ENCODE measurements around the gene GIT1. TPM values are rescaled to one million over a fixed set of nuclear protein-coding genes. Genes with fewer than 3 reads are reported as not detected.

Gene GIT1
- total and polyA plus RNA-seq, 9 donors, result 18.0 to 51.8 (median 39.0) TPM

DNA sequence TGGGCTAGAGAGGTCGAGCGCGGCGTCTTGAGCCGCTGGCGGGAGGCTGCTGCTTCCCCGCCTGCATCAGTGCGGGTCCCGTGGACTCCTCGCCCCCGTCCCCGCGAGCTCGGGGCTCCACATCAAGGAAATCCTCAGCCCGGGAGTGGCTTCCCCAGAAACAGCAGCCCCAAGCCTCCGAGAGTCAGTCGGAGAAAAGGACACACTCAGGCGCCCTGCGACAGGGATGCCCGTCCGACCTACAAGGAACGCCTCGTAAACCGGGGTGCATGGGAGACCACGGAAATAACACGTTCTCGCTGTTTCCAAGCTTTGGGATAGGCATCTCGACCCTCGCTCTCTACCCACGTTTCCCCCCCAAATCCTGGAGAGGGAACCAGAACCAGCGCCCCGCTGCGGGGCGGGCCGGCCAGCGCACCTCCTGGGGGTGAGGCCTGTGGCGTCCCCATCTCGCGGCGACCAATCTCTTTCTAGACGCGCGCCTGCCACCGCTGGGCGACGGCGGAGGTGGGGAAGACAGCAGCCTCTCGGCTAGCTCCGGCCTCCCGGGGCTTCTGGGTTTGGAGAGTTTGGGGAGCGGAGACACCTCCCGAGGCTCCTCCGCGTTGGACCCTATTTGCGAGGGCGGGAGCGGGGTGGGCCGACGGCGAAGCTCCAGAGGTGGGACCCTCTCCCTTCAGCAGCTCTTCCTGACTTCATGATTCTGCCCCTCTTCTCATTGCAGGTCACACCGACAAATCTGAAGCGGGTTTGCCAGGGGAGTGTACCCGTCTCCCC, 21.7 kb downstream of the GIT1 start:
- Histone ChIP-seq H3K4me3 (peak overlapping the region; percentile 63), H3K27me3 (no peaks in the 10 kb centered on the region), H3K36me3 (no peaks in the 10 kb centered on the region), H3K9me3 (no peaks in the 10 kb centered on the region), H3K27ac (peak overlapping the region; percentile 17 to 89), H3K4me1 (ENCODE audit: insufficient read depth) (peaks cover 14% of the 10 kb centered on the region)
- intact Hi-C loops (cut with DNase I), result no loop called here
- DNase-seq, result peak; percentile 50 to 66 (median 56)
- 0 to 1% (median 1%) methylated on average over 53 to 63 of the region's 63 CpGs for WGBS, 3 donors
- no peak for TF ChIP-seq EP300 (IDR thresholded peaks at IDR 0.05)
- TF ChIP-seq, protein P1, sequence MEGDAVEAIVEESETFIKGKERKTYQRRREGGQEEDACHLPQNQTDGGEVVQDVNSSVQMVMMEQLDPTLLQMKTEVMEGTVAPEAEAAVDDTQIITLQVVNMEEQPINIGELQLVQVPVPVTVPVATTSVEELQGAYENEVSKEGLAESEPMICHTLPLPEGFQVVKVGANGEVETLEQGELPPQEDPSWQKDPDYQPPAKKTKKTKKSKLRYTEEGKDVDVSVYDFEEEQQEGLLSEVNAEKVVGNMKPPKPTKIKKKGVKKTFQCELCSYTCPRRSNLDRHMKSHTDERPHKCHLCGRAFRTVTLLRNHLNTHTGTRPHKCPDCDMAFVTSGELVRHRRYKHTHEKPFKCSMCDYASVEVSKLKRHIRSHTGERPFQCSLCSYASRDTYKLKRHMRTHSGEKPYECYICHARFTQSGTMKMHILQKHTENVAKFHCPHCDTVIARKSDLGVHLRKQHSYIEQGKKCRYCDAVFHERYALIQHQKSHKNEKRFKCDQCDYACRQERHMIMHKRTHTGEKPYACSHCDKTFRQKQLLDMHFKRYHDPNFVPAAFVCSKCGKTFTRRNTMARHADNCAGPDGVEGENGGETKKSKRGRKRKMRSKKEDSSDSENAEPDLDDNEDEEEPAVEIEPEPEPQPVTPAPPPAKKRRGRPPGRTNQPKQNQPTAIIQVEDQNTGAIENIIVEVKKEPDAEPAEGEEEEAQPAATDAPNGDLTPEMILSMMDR (IDR thresholded peaks at IDR 0.05), result peak in 1 of 3 donors; percentile 27

DNA sequence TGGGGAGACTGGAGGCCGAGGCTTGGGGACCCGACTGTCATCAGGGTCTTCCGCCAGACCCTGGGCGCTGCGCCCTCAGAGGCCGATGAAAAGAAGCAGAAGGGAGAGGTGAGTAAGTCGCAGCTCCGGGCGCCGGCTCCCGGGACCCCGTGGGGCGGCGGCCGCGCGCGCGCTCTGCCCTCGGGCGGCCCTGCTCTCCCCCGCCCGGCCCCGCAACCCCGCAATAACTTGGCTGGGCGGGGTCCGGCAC, 22.2 kb downstream of the GIT1 start:
- 0 to 1% (median 0%) methylated on average over 19 to 27 of the region's 27 CpGs for WGBS, 3 donors
- no peaks in the 10 kb centered on the region for H3K9me3 ChIP-seq
- H3K4me3 ChIP-seq, result peak overlapping the region; percentile 63
- H3K36me3 ChIP-seq, result no peaks in the 10 kb centered on the region
- intact Hi-C loops (cut with DNase I), result no loop called here
- DNase-seq, result peak in 1 of 5 donors; percentile 59
- TF ChIP-seq, protein P1 (IDR thresholded peaks at IDR 0.05), result no peak
- TF ChIP-seq POLR2A (IDR thresholded peaks at IDR 0.05) (no peak), EP300 (IDR thresholded peaks at IDR 0.05) (no peak)
- peaks cover 12% of the 10 kb centered on the region for H3K4me1 ChIP-seq (ENCODE audit: insufficient read depth)
- no peaks in the 10 kb centered on the region for H3K27me3 ChIP-seq
- H3K27ac ChIP-seq, result peak overlapping the region; percentile 17 to 89

GRCh38 chr17:29566473-29567303, 22.8 kb downstream of the GIT1 start, which contains the start of gene ABHD15:
Gene ABHD15, minus strand, starts transcription at chr17:29567037. Its CDS starts 71 bp downstream, at chr17:29566966.
- TF ChIP-seq EP300 (IDR thresholded peaks at IDR 0.05), result no peak
- peak; percentile 46 to 77 (median 63) for DNase-seq
- intact Hi-C loops (cut with DNase I), result no loop called here
- H3K27ac ChIP-seq, result peak within 1 kb of the TSS; percentile 17 to 89
- H3K9me3 ChIP-seq, result no peaks in the 10 kb centered on the region
- H3K27me3 ChIP-seq, result no peaks in the 10 kb centered on the region
- peak within 1 kb of the TSS; percentile 63 for H3K4me3 ChIP-seq
- WGBS, 3 donors, result 2% methylated on average over 46 to 94 of the region's 94 CpGs
- no peaks in the 10 kb centered on the region for H3K36me3 ChIP-seq
- peaks cover 6% of the 10 kb centered on the region for H3K4me1 ChIP-seq (ENCODE audit: insufficient read depth)

DNA sequence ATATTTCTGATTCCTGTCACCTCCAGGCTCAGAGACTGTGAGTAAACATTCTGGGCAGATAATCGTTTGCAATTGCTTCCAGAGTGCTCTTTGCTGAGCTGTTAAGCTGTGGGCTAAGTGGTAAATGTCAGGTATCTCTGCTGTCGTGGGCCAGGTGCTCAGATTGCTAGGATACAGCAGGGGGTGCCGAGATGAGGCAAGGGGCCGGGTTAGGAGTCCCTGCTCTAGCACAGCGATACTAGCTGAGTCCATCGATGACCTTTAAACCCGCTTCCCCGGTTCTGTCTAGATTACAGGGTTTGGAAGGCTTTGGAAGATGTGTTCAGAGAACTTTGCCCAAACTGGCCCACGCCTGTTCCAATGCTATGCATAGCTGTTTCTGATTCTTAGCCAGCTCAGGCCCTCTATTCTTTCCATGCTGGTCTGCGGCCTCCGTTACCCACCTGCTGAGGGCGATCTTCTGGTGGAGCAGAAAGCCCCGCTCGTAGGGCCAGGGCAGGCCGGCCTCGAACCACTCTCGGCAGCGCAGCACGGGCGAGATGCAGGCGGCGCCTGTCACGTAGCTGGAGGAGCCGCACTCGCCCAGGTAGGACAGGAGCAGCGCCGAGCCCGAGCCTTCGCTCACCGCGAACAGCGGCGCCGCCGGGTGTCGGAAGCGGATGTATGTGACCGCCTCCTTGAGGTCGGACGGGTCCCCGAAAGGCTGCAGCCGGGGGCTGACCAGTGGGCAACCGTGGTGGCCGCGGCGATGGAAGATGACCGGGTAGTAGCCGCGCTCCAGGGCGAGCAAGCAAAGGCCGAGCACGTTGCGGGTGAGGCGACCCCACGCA, 23.6 kb downstream of the GIT1 start:
- H3K27ac ChIP-seq, result no peak overlapping the region
- H3K9me3 ChIP-seq, result no peaks in the 10 kb centered on the region
- H3K4me1 ChIP-seq (ENCODE audit: insufficient read depth), result peaks cover 6% of the 10 kb centered on the region
- 33 to 55% (median 41%) methylated on average over 19 to 55 of the region's 55 CpGs for WGBS, 3 donors
- TF ChIP-seq POLR2A (IDR thresholded peaks at IDR 0.05) (no peak), EP300 (IDR thresholded peaks at IDR 0.05) (no peak)
- TF ChIP-seq, protein P1 (IDR thresholded peaks at IDR 0.05), result no peak
- no peaks in the 10 kb centered on the region for H3K27me3 ChIP-seq
- intact Hi-C loops (cut with DNase I), result no loop called here
- no peaks in the 10 kb centered on the region for H3K36me3 ChIP-seq
- H3K4me3 ChIP-seq, result peak overlapping the region; percentile 63
- peak in 3 of 5 donors; percentile 11 to 44 (median 18) for DNase-seq

Measured in ovary (tissue), 9 donors.